Activated T-helper 1 cell treated with anti-CD3 and anti-CD28 coated beads, Interleukin-2, amount 50 U/mL, for 16 hours (primary cell): ENCODE measurements around the gene SSBP4.
A peak's percentile ranks its signal among the peaks of the same experiment; 100 is the strongest.

Source experiments
- DNase-seq, 2 donors: peaks; one replicate each; pipeline ENCODE4 v3.0.0-alpha.2; 2020; ENCODE audit warnings: low read depth in 1 of 2, low spot score in 1 of 2

The SSBP4 gene

DNA sequence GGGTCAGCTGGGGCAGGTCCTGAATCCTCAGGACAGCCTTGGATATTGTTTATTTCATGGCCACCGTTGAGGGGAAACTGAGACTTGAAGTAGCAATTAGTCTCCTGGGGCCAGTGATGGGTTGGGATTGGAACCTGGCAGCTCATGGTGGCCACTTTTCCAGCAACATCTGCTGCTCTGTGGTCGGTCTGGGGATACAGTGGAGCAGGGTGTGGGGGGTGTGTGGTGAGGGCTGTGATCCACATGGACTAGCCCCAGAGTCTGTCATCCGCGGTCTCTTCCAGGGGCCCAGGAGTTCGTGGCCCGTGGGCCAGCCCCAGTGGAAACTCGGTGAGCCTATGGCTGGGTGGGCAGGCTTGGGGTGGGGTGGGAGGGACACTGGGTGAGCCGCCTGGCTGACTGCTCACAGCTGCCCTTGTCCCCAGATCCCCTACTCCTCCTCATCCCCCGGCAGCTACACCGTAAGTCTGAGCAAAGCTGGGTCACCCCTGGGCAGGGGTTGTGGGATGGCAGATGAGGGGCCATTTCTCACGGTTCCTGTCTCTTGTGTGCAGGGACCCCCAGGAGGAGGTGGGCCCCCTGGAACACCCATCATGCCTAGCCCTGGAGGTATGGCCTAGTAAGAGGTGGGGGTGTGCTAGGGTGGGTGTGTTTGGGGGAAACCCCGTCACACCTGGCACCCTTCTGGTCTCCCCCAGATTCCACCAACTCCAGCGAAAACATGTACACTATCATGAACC is 13.2 kb downstream of the SSBP4 start:
- no peak for DNase-seq

DNA sequence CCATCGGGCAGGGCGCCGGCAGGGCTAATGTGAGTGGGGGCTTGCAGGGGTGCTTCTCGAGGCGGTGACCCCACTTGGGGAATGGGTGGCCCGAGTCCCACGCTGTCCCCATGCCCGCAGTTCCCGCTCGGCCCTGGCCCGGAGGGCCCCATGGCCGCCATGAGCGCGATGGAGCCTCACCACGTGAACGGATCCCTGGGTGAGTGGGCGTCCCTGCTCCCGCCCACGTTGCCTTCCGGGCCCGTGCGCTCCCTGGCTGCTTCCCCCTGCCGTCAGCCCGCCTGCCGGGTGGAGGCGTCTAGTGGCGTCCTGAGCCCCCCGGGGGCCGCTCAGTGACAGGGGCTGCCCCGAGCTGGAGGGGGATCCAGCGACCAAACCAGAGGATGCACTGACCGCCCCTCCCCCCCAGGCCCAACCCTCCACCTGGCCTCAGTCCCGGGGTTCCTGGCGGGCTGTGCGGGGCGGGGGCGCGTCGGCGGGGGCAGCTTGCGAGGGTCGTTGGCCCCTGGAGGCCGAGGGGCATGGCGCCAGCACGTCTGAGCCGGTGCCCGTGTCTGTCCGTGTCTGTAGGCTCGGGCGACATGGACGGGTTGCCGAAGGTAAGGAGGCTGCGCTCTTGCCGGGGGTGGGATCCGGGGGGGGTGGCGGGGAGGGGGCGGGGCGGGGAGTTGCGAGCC is 14.0 kb downstream of the SSBP4 start:
- no peak for DNase-seq

DNA sequence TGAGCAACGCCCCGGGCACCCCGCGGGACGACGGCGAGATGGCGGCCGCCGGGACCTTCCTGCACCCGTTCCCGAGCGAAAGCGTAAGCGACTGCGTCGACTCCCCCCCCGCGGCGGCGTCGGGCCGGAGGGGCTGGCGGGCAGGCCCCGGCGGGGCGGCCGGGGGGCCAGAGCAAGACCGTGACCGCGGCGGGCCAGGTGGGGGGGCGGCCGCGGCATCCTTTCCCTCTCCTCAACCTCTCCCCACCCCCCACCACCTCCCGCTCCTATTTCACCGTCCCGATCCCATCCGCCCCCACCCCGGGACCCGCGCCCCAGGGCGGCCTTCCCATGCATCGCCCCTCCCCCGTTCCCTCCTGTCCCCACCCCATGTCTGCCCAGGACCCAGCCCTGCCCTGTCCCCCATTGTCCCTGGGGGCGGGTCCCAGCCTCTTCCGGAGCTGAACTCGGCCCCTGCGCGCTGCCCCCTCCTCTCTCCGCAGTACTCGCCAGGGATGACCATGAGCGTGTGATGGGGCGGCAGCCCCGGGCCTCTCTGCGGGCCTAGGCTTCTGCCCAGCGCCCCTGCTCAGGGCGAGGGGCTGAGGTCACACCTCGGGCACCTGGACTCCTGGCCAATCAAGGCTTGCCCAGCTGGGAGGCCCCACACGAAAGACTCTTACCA is 14.7 kb downstream of the SSBP4 start:
- no peak for DNase-seq

DNA sequence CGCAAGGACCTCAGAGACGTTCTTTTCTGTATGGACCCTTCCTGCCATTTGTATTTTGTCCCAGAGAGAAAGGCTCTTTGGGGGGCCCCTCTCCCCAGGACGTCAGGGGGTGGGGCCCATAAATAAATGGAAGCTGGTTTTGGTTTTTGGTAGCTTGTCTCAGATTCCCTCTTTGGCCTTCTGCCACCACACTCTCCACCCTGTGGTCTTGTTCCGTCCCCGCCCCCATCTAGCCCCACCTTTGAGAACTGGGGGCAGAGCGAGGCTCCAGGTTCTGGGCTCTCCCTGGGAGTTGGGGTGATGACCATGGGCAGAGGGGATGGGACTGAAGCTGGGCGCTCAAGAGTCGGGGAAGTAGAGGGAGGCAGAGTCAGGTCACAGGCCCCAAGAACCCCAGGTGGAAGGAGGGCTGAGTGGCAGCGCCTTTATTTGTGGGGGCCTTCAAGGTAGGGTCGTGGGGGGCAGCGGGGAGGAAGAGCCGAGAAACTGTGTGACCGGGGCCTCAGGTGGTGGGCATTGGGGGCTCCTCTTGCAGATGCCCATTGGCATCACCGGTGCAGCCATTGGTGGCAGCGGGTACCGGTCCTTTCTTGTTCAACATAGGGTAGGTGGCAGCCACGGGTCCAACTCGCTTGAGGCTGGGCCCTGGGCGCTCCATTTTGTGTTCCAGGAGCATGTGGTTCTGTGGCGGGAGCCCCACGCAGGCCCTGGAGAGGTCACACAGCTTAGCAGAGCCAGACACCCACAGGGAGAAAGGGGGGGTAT is 15.4 kb downstream of the SSBP4 start:
- DNase-seq: no peak

DNA sequence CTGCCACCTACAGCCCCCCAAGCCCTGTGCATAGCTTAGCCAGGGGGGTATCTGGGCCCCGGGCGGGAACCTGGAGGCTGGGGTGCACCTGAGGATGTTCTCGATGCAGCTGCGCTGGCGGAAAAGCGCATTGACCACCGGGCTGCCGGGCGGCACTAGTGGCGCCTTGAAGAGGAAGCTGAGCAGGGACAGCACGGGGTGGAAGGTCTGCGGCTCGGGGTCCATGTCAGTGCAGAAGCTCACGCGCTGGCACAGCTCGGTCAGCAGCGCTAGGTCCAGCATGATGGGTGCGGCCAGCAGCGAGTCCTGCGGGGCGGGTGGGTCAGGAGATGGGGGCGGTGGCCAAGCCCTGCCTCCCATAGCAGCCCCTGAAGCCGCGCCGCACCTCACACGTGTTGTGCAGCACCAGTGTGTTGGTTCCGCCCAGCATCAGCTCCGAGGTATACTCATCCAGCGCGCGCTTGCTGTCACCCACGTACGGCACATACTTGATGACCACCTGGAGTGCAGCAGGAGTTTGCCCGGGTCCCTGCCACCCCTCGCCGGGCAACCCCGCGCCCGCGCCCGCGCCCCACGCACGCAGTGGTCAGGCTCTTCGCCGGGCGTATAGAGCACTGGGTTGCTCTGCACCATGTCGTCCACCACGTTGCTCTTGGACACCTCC is 16.1 kb downstream of the SSBP4 start:
- DNase-seq: no peak

DNA sequence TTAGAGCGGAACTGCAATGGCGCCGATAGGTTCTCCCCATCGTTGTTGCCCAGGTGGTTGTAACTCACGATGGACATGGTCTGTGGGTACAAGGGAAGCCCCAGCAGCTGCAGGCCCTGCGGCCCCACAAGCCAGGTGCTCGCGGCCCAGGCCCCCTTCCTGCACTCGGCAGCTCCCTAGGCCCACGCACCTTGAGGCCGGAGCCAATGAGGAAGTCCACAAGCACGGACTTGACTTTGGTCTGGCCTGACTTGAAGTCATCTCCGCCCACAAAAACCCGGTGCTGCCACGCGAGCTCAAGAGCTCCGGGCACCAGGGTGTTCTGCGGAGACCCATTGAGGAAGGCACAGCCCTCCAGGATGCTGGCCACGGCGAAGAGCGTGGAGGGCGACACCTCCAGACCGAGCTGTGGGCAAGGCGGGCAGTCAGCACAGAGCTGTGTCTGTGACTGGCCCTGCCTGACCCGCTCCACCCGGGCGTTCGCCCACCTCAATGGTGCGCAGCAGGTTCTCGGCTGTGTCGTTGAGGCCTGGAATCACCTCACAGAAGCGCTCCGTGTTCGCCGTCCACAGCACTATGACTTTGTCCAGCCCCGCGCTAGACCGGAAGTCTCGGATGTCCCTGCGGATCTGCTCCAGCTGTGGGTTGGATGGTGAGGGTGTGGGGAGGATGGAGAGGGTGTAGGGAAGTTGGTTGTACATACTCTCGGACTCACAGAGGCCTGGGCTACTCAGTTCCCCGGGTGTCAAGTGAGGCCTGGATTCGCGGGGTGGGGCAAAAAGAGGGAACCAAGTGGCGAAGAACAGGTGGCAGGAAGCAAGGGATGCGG is 16.9 kb downstream of the SSBP4 start:
- DNase-seq: no peak

DNA sequence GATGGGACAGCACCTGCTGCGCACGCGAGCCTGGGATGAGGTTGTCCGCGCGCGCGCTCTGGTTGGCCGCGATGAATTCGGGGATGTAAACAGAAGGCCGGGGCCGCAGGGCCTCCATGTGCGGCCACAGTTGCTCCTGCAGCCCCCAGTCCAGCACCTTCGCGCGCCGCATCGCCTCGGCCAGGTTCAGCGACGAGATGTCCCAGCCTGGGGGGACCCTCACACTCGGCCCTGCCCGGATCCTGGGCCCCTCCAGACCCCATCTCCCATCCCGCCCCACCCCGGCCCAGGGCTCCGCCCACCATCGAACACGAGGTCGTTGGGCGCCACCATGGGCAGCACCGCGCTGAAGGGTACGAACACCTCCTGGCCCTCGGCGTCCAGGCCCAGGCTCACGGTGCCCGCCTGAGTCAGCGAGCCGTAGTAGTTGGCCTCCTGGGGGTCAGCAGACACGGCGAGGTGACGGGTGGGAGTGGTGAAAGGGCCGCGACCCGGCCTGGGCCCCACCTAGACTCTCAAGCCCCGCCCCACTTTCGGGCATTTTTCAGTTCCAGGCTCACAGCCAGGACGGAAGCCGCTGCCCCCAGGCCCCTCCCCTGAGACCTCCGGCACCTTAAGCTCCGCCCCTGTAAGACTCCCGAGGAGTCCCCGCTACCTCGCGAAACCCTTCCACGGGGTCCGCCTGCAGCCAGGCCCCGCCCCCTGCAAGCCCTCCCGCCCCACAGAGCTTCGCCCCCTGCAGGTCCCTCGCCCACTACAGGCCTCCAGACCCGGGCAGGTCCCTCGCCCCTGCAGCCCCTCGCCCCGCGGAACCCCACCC is 17.7 kb downstream of the SSBP4 start:
- peak; percentile 55 to 56 for DNase-seq

DNA sequence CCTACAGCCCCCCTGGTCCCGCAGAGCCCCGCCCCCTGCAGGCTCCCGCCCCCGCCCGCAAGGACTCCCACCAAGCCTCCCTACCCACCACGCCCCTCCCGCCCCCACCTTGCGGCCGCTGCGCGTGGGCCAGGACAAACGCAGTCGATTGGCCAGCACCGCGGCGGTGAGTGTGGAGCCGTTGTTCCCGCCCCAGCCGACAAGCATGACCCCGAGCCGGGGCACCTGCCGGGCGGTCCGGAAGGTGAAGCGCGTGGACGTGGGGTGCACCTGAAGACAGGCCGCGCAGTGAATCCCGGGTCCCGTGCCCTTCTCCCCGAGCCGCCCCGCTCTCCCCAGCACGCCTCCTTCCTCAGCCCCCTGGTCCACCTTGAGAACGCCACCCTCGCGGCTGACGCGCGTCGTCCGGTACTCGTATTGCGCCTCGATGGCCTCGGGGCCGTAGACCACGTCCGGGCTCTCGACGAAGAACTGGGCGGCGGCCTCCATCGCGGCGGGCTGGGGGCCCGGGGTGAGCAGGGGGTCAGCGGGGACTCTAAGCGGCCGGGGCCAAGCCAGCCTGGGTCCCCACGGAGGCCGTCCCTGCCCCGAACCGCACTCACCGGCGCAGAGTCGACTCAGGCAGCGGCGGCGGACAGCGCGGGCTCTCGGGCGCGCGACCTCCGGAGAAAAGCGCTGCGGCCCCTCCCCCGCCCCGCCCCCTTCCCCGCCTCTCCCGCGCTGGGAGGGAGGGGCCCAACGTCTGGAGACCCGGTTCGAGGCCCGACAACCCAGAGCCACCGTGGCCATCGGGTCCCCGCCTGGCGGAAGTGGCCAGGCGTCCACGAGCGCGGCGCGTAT is 18.5 kb downstream of the SSBP4 start, which contains the start of gene ISYNA1:
TSS of gene ISYNA1 (minus strand) at position 643 of the 840 bp plus-strand sequence. CDS start at position 489, 154 bp downstream.
- DNase-seq: peak in 1 of 2 donors; percentile 49

DNA sequence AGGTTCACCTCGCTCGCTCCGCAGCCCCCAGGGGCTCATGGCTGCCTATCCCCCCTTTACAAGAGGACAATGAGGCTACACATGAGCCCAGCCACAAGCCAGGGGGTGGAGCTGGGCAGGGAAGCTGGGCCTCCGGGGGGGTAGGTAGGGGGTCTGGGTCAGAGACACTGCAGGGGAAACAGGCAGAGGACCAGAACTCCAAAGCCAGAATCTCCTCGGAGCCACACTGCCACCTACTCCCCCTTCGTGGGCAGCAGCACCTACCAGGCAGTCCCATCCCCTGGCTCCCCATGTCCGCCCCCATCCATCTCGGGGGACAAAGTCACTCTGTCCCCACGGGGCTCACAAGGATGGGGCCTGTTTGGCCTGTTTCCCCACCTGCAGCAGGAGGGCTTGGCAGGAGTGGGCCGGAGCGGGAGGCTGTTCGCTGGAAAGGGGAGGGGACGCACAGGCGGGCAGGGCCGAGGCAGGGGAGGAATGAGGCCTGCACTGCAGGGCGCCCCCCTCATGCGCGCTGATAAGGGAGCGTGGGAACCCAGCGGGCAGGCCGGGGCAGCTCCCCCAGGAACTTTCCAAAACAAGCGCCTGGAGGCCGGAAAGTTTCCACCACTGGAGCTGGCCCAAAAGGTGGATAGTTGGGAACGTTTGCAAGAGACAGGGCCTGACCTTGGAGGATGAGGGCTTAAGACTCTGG is 19.3 kb downstream of the SSBP4 start:
- DNase-seq: no peak

DNA sequence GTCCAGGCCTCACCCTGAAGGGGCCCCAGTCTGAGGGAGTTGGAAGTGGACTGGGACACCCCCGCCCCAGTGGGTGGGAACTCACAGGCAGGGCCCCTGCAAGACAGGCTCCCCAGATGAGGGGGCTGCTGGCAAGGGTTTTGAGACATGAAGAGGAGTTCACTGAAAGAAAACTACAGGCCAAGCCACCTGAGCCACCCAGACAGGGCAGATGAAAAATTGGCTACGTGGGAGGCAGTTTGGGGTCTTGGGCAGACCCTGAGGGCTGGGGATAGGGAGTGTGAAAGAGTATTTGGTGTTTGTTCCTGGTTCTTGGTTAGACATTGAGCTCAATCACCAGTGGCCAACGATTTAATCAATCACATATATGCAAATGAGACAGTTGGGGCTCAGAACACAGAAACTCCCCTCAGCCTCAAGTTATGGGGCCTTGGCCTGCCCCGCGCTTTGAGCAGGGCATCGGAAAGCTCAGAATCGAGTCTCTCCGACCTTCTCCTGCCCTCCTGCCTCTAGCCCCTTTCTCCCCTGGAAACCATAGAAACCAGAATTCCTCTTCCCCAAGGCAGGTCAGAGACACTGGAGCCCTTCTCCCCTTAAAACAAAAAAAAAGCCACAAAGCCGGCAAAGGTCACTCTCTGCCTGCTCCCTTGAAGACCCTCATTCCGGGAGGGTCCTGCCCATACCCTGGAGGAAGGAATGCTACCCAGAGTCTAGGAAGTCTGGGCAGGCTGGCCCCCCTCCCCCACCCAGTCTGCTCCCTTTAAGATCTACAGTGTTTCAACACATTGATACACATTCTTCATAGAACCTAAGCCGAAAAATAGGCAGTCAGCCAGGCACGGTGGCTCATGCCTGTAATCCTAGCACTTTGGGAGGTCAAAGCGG is 20.1 kb downstream of the SSBP4 start:
- no peak for DNase-seq

DNA sequence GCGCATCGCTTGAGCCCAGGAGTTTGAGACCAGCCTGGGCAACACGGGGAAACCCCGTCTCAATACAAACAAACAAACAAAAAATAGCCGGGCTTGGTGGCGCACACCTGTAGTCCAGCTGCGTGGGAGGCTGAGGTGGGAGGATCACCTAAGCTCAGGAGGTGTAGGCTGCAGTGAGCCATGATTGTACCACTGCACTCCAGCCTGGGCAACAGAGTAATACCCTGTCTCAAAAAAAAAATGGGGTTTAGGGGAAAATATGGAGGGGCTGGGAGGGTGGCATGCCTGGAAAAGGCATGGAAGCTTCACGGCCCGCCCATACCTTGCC is 20.7 kb downstream of the SSBP4 start:
- DNase-seq: no peak

DNA sequence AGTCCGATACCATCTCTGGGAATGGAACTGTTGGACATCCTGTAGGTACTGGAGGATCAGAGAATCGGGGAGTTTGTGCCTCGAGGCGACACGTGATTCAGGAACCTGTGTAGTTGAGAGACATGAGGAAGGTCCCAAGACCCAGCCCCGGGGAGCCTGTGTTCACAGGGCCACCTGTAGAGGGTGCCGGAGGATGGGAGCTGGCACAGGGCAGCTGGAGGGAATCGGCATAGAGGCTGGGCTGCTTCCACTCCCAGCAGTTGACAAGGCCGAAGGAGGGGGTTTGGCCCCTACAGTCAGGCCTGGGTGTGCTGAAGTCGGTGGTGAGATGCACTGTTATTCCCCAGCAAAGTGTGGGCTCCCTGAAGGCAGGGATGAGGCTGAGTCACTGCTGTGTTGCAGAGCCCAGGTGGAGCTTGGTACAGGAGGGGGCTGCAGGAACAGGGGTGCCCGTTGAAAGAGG is 21.2 kb downstream of the SSBP4 start:
- DNase-seq: no peak

DNA sequence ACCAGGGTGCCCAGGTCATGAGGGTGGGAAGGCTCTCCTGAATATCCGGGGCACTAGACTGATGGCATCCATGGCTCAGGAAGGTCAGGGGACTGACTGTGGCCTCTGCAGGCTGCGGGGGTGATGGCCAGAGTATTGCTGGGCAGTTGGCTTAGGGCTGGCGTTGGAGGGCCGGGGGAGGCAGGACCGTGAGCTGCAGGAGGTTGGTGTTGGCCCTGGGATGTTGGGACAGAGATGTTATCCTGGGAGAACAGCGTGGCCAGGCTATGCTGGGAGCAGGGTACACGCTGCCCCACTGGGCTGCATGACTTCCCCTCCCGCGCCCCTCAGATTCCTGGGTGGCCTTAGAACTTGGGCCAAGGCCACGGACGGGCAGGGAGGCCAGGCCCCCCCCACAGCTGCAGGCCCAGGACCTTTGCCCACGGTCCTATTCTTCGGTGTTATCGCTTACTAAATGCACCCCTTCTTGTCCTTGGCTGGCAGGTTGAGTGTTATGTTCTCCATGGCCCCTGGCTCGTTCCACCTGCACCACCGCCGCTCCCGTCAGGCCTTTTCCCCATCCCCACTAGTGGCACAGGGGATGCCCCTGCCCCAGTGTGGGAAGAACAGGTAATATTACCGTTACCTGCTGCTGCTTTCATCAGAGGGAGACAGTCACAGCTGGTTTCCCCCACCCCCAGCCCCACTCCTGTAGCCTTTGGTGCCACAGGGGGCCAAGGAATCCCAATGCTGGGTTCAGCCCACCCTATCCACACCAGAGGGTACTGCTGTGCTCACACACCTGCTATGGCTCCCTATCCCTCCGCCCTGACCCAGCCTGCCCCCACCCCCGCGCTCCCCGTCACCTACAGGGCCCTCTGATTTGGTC is 22.0 kb downstream of the SSBP4 start:
- no peak for DNase-seq

DNA sequence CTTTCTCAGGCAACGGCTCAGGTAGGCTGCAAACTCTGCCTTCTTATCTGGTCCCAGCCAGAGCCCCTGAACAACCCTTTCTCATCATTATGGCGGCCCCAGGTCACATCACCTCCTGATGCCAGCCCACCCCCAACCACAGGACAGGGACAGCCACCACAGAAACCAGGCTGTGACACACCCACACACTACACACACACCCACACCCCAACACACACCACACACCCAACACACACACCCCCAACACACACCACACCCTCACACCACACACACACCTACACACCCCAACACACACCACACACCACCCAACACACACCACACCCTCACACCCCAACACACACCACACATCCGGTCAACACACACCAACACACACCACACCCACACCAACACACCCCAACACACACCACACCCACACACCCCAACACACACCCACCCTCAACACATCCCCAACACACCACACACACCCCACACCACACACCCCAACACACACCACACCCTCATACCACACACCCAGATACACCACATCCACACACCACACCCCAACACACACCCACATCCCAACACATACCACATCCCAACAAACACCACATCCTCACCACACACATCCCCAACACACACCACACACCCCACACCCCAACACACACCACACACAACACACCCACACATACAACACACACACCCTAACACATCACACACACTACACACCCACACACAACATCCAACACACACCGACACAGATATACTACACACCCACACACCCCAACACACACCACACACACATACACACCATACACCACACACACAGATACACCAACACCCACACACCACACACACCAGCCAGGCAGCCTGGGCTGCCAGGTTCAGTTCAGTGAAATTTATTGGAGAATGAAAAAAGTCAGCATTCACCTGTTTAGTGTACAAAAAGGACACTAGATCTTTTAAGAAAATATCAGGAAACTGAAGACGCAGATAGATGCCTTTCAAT is 22.9 kb downstream of the SSBP4 start:
- no peak for DNase-seq

DNA sequence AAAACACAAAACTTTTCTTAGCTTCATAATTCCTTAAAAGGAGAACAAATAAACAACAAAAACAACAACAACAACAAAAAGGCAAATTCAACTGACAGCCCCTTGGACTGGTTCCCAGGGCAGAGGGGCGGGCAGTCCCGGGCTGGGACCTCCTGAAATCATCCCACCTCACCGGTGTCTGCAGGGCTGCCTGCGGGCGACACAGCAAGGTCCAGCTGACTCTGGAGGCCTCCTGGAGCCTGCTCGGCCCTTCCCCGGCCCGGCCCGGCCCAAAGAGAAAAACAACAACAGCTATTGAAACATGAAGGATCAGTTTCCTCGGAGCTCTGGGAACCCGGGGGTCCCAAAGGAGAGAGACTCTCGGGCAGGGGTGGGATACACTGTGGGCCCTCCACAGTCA is 23.7 kb downstream of the SSBP4 start:
- DNase-seq: no peak
